ENCODE data around the gene CCND2. TPM values are rescaled to one million over a fixed set of nuclear protein-coding genes. Genes with fewer than 3 reads are reported as not detected.

Gene CCND2
- total and polyA plus RNA-seq, 2 experiments from 2014 or later, result 75.6 to 224 TPM

- TF ChIP-seq, protein P1, sequence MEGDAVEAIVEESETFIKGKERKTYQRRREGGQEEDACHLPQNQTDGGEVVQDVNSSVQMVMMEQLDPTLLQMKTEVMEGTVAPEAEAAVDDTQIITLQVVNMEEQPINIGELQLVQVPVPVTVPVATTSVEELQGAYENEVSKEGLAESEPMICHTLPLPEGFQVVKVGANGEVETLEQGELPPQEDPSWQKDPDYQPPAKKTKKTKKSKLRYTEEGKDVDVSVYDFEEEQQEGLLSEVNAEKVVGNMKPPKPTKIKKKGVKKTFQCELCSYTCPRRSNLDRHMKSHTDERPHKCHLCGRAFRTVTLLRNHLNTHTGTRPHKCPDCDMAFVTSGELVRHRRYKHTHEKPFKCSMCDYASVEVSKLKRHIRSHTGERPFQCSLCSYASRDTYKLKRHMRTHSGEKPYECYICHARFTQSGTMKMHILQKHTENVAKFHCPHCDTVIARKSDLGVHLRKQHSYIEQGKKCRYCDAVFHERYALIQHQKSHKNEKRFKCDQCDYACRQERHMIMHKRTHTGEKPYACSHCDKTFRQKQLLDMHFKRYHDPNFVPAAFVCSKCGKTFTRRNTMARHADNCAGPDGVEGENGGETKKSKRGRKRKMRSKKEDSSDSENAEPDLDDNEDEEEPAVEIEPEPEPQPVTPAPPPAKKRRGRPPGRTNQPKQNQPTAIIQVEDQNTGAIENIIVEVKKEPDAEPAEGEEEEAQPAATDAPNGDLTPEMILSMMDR (conservative IDR thresholded peaks at IDR 0.05; ENCODE audit: low read depth in 2 of 2), result no peak
- TF ChIP-seq EZH2phosphoT487 (IDR thresholded peaks at IDR 0.05; ENCODE audit: unreplicated experiment) (no peak), ZNF331 (CRISPR knock-in tag; IDR thresholded peaks at IDR 0.05; ENCODE audit: low read depth) (no peak)
- TF ChIP-seq, protein P2, sequence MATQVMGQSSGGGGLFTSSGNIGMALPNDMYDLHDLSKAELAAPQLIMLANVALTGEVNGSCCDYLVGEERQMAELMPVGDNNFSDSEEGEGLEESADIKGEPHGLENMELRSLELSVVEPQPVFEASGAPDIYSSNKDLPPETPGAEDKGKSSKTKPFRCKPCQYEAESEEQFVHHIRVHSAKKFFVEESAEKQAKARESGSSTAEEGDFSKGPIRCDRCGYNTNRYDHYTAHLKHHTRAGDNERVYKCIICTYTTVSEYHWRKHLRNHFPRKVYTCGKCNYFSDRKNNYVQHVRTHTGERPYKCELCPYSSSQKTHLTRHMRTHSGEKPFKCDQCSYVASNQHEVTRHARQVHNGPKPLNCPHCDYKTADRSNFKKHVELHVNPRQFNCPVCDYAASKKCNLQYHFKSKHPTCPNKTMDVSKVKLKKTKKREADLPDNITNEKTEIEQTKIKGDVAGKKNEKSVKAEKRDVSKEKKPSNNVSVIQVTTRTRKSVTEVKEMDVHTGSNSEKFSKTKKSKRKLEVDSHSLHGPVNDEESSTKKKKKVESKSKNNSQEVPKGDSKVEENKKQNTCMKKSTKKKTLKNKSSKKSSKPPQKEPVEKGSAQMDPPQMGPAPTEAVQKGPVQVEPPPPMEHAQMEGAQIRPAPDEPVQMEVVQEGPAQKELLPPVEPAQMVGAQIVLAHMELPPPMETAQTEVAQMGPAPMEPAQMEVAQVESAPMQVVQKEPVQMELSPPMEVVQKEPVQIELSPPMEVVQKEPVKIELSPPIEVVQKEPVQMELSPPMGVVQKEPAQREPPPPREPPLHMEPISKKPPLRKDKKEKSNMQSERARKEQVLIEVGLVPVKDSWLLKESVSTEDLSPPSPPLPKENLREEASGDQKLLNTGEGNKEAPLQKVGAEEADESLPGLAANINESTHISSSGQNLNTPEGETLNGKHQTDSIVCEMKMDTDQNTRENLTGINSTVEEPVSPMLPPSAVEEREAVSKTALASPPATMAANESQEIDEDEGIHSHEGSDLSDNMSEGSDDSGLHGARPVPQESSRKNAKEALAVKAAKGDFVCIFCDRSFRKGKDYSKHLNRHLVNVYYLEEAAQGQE (IDR thresholded peaks at IDR 0.05; ENCODE audit: unreplicated experiment), result no peak
These were observed 15.0 kb downstream of the CCND2 start (continued) for GRCh38 chr12:4288296-4289131.

GRCh38 chr12:4289231-4289878 lies 15.8 kb downstream of the CCND2 start:
- Histone ChIP-seq H3F3A (replicated peaks; ENCODE audit: low read depth) (peaks cover 30% of the 10 kb centered on the region), H3K27me3 (ENCODE audit: insufficient read depth) (no peaks in the 10 kb centered on the region), H3K79me2 (replicated peaks; ENCODE audit: insufficient read depth) (peaks cover 98% of the 10 kb centered on the region), H3K9me2 (ENCODE audit: insufficient read depth) (no peaks in the 10 kb centered on the region), H4K20me1 (replicated peaks; ENCODE audit: insufficient read depth) (peaks cover 89% of the 10 kb centered on the region), H3K4me2 (no peak overlapping the region), H2AFZ (no peak overlapping the region), H3K4me3 (no peak overlapping the region), H3K36me3 (ENCODE audit: insufficient read depth) (peaks cover 84% of the 10 kb centered on the region), H3K4me1 (ENCODE audit: insufficient read depth) (peaks cover 4% of the 10 kb centered on the region), H3K27ac (ENCODE audit: low read depth) (0 out of 2 replicates have a peak overlapping the region, but pooled peaks have one; percentile 26)
- no peak for ATAC-seq
- H3K36me3 Mint-ChIP-seq (ENCODE audit: low read depth), result peaks cover 99% of the 10 kb centered on the region
- H3K9me3 Mint-ChIP-seq, result no peaks in the 10 kb centered on the region; the same call in 2 of the 3 replicates
- TF ChIP-seq, protein P2 (IDR thresholded peaks at IDR 0.05; ENCODE audit: unreplicated experiment), result no peak
- TF ChIP-seq CREB1 (CRISPR knock-in tag; IDR thresholded peaks at IDR 0.05; ENCODE audit: low read depth) (no peak), ZNF114 (CRISPR knock-in tag; IDR thresholded peaks at IDR 0.05) (no peak), ZNF331 (CRISPR knock-in tag; IDR thresholded peaks at IDR 0.05; ENCODE audit: low read depth) (no peak), EZH2phosphoT487 (IDR thresholded peaks at IDR 0.05; ENCODE audit: unreplicated experiment) (no peak), NANOG (IDR thresholded peaks at IDR 0.05; ENCODE audit: borderline replicate concordance) (no peak), EZH2 (IDR thresholded peaks at IDR 0.05; ENCODE audit: low read depth, unreplicated experiment) (no peak)
- peaks cover 23% of the 10 kb centered on the region for H3K27me3 Mint-ChIP-seq (ENCODE audit: insufficient read depth, low read depth, poor library complexity)
- no peak overlapping the region for H3K27ac Mint-ChIP-seq
- no peak overlapping the region for H3K4me3 Mint-ChIP-seq
- no peak for DNase-seq (ENCODE audit: low spot score)
- H3K4me1 Mint-ChIP-seq, result peaks cover 66% of the 10 kb centered on the region
